ENCODE data around the gene SMTNL1. TPM values are rescaled to one million over a fixed set of nuclear protein-coding genes. Genes with fewer than 3 reads are reported as not detected.

SMTNL1 gene
- total RNA-seq, 1 experiment from 2014 or later: 0.26 TPM

DNA sequence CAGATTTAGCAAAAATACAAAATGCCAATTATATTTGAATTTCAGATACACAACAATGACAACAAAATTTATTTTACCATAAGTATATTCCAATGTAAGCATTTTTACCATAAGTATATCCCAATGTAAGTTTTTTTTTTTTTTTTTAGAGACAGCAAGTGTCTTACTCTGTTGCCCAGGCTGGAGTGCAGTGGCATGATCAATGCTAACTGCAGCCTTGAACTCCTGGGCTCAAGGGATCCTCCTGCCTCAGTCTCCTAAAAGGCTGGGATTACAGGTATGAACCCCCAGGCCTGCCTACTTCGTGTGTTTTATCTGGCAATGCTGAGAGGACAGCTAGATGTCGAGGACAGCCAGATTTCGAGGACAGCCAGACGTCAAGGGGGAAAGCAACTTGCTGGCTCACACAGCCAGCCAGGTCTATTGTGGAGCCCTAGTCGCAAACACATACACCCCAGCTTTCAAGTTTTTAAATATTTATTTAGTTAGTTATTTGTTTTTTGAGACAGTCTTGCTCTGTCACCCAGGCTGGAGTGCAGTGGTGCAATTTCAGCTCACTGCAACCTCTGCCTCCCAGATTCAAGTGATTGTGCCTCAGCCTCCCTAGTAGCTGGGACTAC is 59.0 kb downstream of the SMTNL1 start:
- Mint-ChIP-seq H3K9me3 (no peaks in the 10 kb centered on the region), H3K4me3 (peak overlapping the region; percentile 70; the same call in 1 of the 2 replicates), H3K36me3 (peaks cover 9% of the 10 kb centered on the region; the same call in 1 of the 2 replicates), H3K27ac (no peak overlapping the region), H3K4me1 (peaks cover 35% of the 10 kb centered on the region), H3K27me3 (ENCODE audit: low read depth) (no peaks in the 10 kb centered on the region; the same call in 1 of the 2 replicates)
- CTCF ChIA-PET: interaction anchor here (0.6 to 7.5 kb wide), 9 partner anchors 13 to 347 kb away, joined by 3 to 78 read pairs (median 5); partner anchors contain the start of gene UBE2L6
- DNase-seq (ENCODE audit: low spot score): no peak
- TF ChIP-seq, protein P1, sequence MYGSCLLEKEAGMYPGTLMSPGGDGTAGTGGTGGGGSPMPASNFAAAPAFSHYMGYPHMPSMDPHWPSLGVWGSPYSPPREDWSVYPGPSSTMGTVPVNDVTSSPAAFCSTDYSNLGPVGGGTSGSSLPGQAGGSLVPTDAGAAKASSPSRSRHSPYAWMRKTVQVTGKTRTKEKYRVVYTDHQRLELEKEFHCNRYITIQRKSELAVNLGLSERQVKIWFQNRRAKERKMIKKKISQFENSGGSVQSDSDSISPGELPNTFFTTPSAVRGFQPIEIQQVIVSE (CRISPR knock-in tag; IDR thresholded peaks at IDR 0.05; ENCODE audit: borderline replicate concordance): no peak
- peak; percentile 51; the same call in 1 of the 2 replicates for TF ChIP-seq ZNF121 (CRISPR knock-in tag; IDR thresholded peaks at IDR 0.05)
- no peak for ATAC-seq
- POLR2A ChIA-PET: interaction anchor here (0.6 to 7.3 kb wide), 6 partner anchors 28 to 116 kb away, joined by 3 to 115 read pairs (median 14); partner anchors contain the start of genes MED19, UBE2L6 and YPEL4

DNA sequence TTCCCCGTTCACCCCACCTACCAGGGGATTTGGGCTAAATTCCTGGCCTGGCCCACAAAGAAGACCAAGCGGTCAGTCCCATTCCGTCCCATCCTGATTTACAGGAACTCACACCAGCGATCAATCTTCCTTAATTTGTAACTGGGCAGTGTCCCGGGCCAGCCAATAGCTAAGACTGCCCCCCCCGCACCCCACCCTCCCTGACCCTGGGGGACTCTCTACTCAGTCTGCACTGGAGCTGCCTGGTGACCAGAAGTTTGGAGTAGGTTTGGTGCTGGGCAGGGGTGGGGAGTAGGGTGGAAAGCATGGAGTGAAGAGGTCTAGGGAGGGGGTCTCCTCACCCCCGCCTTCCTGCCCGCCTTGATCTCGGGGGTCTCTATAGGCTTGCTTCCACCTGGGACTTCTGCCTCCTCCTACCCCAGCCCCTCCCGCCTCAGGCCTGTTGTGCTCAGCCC is 60.1 kb downstream of the SMTNL1 start, which contains the start of gene SERPING1:
SERPING1 (plus strand) TSS at position 225 of the 455 bp plus-strand sequence. CDS start 586 bp downstream, outside the sequence.
- POLR2A ChIA-PET: interaction anchor here (0.6 to 7.3 kb wide), 13 partner anchors 28 to 938 kb away, joined by 3 to 115 read pairs (median 5); partner anchors contain the start of gene UBE2L6

DNA sequence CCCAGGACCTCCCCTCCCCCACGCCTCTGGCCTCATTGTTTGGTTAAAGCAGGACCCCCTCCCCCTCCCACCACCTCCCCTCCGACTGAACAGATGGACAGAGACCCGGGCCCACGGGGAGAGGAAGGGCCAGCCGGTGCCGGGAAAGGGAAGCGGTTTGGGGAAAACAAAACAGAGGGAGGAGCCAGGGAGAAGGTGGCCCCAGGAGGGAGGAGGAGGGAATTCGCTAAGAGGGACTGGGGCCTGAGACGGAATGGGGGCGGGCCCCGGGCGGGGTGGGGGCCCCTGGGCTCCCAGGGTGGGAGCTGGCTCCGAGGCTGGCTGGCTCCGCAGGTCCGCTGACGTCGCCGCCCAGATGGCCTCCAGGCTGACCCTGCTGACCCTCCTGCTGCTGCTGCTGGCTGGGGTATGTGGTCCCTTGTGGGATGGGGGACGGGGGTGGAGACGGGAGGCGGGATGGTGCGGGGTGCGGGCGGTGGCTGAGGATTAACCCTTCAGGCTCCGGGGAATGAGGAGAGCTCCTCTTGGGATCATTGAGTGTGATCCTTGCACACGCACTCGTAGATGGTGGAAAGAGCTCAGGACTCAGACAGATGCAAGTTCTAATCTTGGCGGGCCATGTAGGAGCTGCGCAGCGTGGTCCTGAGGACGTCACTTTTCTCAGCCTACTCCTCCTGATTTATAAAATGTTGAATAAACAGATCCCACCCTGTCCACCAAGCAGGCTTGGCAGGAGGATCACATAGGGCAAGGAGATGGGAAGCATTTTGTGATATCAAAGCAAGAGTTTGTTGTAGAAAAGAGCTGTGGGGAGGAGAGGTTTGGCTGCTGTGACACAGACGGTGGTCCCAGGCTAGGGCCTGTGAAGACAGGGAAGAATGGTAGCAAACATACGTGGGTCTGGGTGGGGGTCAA is 60.8 kb downstream of the SMTNL1 start:
- DNase-seq (ENCODE audit: low spot score): peak; percentile 89
- ChIA-PET POLR2A (interaction anchor here (0.5 to 7.3 kb wide), 11 partner anchors 27 to 150 kb away, joined by 3 to 115 read pairs (median 8); partner anchors contain the start of gene UBE2L6), CTCF (interaction anchor here (0.5 to 7.5 kb wide), 13 partner anchors 17 to 993 kb away, joined by 3 to 78 read pairs (median 4); partner anchors contain the start of genes RTN4RL2 and UBE2L6)
- H3K4me1 Mint-ChIP-seq: peaks cover 35% of the 10 kb centered on the region
- TF ChIP-seq, protein P2, sequence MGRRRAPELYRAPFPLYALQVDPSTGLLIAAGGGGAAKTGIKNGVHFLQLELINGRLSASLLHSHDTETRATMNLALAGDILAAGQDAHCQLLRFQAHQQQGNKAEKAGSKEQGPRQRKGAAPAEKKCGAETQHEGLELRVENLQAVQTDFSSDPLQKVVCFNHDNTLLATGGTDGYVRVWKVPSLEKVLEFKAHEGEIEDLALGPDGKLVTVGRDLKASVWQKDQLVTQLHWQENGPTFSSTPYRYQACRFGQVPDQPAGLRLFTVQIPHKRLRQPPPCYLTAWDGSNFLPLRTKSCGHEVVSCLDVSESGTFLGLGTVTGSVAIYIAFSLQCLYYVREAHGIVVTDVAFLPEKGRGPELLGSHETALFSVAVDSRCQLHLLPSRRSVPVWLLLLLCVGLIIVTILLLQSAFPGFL (CRISPR knock-in tag; IDR thresholded peaks at IDR 0.05; ENCODE audit: borderline replicate concordance): no peak
- TF ChIP-seq, protein P3, sequence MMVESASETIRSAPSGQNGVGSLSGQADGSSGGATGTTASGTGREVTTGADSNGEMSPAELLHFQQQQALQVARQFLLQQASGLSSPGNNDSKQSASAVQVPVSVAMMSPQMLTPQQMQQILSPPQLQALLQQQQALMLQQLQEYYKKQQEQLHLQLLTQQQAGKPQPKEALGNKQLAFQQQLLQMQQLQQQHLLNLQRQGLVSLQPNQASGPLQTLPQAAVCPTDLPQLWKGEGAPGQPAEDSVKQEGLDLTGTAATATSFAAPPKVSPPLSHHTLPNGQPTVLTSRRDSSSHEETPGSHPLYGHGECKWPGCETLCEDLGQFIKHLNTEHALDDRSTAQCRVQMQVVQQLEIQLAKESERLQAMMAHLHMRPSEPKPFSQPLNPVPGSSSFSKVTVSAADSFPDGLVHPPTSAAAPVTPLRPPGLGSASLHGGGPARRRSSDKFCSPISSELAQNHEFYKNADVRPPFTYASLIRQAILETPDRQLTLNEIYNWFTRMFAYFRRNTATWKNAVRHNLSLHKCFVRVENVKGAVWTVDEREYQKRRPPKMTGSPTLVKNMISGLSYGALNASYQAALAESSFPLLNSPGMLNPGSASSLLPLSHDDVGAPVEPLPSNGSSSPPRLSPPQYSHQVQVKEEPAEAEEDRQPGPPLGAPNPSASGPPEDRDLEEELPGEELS (CRISPR knock-in tag; IDR thresholded peaks at IDR 0.05): 0 out of 2 replicates have a peak, but pooled peaks have one; percentile 19
- TF ChIP-seq SP1 (CRISPR knock-in tag; conservative IDR thresholded peaks at IDR 0.05): peak; percentile 67
- TF ChIP-seq, protein P4, sequence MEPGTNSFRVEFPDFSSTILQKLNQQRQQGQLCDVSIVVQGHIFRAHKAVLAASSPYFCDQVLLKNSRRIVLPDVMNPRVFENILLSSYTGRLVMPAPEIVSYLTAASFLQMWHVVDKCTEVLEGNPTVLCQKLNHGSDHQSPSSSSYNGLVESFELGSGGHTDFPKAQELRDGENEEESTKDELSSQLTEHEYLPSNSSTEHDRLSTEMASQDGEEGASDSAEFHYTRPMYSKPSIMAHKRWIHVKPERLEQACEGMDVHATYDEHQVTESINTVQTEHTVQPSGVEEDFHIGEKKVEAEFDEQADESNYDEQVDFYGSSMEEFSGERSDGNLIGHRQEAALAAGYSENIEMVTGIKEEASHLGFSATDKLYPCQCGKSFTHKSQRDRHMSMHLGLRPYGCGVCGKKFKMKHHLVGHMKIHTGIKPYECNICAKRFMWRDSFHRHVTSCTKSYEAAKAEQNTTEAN (CRISPR knock-in tag; IDR thresholded peaks at IDR 0.05): peak; percentile 72; the same call in 1 of the 2 replicates
- TF ChIP-seq ELF4 (CRISPR knock-in tag; IDR thresholded peaks at IDR 0.05; ENCODE audit: low read depth): no peak
- no peaks in the 10 kb centered on the region for H3K27me3 Mint-ChIP-seq (ENCODE audit: low read depth)
- ATAC-seq: peak; percentile 84
- peak overlapping the region; percentile 38 for H3K27ac Mint-ChIP-seq
- H3K9me3 Mint-ChIP-seq: no peaks in the 10 kb centered on the region
- H3K36me3 Mint-ChIP-seq: peaks cover 14% of the 10 kb centered on the region; the same call in 1 of the 2 replicates
- peak overlapping the region; percentile 70 for H3K4me3 Mint-ChIP-seq

More for the DNA sequence above, 60.1 kb downstream of the SMTNL1 start, which contains the start of gene SERPING1:
- TF ChIP-seq, protein P5, sequence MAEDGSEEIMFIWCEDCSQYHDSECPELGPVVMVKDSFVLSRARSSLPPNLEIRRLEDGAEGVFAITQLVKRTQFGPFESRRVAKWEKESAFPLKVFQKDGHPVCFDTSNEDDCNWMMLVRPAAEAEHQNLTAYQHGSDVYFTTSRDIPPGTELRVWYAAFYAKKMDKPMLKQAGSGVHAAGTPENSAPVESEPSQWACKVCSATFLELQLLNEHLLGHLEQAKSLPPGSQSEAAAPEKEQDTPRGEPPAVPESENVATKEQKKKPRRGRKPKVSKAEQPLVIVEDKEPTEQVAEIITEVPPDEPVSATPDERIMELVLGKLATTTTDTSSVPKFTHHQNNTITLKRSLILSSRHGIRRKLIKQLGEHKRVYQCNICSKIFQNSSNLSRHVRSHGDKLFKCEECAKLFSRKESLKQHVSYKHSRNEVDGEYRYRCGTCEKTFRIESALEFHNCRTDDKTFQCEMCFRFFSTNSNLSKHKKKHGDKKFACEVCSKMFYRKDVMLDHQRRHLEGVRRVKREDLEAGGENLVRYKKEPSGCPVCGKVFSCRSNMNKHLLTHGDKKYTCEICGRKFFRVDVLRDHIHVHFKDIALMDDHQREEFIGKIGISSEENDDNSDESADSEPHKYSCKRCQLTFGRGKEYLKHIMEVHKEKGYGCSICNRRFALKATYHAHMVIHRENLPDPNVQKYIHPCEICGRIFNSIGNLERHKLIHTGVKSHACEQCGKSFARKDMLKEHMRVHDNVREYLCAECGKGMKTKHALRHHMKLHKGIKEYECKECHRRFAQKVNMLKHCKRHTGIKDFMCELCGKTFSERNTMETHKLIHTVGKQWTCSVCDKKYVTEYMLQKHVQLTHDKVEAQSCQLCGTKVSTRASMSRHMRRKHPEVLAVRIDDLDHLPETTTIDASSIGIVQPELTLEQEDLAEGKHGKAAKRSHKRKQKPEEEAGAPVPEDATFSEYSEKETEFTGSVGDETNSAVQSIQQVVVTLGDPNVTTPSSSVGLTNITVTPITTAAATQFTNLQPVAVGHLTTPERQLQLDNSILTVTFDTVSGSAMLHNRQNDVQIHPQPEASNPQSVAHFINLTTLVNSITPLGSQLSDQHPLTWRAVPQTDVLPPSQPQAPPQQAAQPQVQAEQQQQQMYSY (CRISPR knock-in tag; IDR thresholded peaks at IDR 0.05): peak; percentile 69
- TF ChIP-seq FOXK1 (CRISPR knock-in tag; IDR thresholded peaks at IDR 0.05): no peak
- TF ChIP-seq, protein P6, sequence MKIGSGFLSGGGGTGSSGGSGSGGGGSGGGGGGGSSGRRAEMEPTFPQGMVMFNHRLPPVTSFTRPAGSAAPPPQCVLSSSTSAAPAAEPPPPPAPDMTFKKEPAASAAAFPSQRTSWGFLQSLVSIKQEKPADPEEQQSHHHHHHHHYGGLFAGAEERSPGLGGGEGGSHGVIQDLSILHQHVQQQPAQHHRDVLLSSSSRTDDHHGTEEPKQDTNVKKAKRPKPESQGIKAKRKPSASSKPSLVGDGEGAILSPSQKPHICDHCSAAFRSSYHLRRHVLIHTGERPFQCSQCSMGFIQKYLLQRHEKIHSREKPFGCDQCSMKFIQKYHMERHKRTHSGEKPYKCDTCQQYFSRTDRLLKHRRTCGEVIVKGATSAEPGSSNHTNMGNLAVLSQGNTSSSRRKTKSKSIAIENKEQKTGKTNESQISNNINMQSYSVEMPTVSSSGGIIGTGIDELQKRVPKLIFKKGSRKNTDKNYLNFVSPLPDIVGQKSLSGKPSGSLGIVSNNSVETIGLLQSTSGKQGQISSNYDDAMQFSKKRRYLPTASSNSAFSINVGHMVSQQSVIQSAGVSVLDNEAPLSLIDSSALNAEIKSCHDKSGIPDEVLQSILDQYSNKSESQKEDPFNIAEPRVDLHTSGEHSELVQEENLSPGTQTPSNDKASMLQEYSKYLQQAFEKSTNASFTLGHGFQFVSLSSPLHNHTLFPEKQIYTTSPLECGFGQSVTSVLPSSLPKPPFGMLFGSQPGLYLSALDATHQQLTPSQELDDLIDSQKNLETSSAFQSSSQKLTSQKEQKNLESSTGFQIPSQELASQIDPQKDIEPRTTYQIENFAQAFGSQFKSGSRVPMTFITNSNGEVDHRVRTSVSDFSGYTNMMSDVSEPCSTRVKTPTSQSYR (CRISPR knock-in tag; IDR thresholded peaks at IDR 0.05): peak; percentile 10; the same call in 1 of the 2 replicates
- Mint-ChIP-seq H3K27ac (peak within 1 kb of the TSS; percentile 61), H3K36me3 (peaks cover 14% of the 10 kb centered on the region; the same call in 1 of the 2 replicates), H3K4me1 (peaks cover 35% of the 10 kb centered on the region), H3K4me3 (peak within 1 kb of the TSS; percentile 70), H3K9me3 (no peaks in the 10 kb centered on the region), H3K27me3 (ENCODE audit: low read depth) (no peaks in the 10 kb centered on the region; the same call in 1 of the 2 replicates)
- ATAC-seq (peak; percentile 66), DNase-seq (ENCODE audit: low spot score) (no peak)
- CTCF ChIA-PET: interaction anchor here (0.7 to 7.5 kb wide), 13 partner anchors 14 to 252 kb away, joined by 3 to 78 read pairs (median 5); partner anchors contain the start of genes RTN4RL2 and UBE2L6

Data from WTC11 (cell line).